Esophagus muscularis mucosa (tissue), 4 donors: ENCODE results near the gene STMN3. TPM values are rescaled to one million over a fixed set of nuclear protein-coding genes. Genes with fewer than 3 reads are reported as not detected.
"Not testable (repeated sequence)": the region's sequence is repeated elsewhere in the genome, so short reads cannot be mapped to it uniquely, and the experiment has no call there.

Source experiments
- DNase-seq: peaks from one replicate; pipeline ENCODE4 v3.0.0-alpha.2; 2017; ENCODE audit errors: extremely low spot score
- H3K27ac ChIP-seq, 4 donors: fragments of 200-600 bp; sonication (generic); replicated peaks in 1 of 4; 1 replicate in 3 of 4; 2 replicates in 1 of 4; pipeline ENCODE4 v1.5.1; 2016 to 2019; ENCODE audit warnings: mild to moderate bottlenecking in 1 of 4
- H3K27me3 ChIP-seq, 4 donors: fragments of 200-600 bp; sonication (generic); one replicate each; pipeline versions ENCODE4 v1.5.1 to v1.6.0; 2016 to 2019
- H3K36me3 ChIP-seq, 4 donors: fragments of 200-600 bp; sonication (generic); one replicate each; pipeline ENCODE4 v1.5.1; 2016 to 2019
- H3K4me1 ChIP-seq, 4 donors: fragments of 200-600 bp; sonication (generic); one replicate each; pipeline ENCODE4 v1.5.1; 2016 to 2019
- H3K4me3 ChIP-seq, 4 donors: fragments of 200-600 bp; sonication (generic); 1 replicate in 2 of 4; 2 replicates in 2 of 4; pipeline ENCODE4 v1.5.1; 2016 to 2019; ENCODE audit warnings: mild to moderate bottlenecking in 4 of 4, moderate library complexity in 1 of 4
- H3K9me3 ChIP-seq, 4 donors: fragments of 200-600 bp; sonication (generic); 1 replicate in 3 of 4; 2 replicates in 1 of 4; pipeline ENCODE4 v1.5.1; 2016 to 2019
- CTCF ChIP-seq, 3 experiments: fragments of 200-600 bp in 2 of 3; fragments of 450-650 bp in 1 of 3; sonication (generic) in 2 of 3; IDR thresholded peaks; one replicate each; pipeline ENCODE4 v1.5.1; 2017 to 2019; ENCODE audit warnings: antibody characterized with exemption in 3 of 3, mild to moderate bottlenecking in 2 of 3, moderate library complexity in 1 of 3
- EP300 ChIP-seq: sonication (generic); formaldehyde crosslinking; IDR thresholded peaks from one replicate; pipeline ENCODE4 v1.6.1; 2017; ENCODE audit warnings: antibody characterized with exemption
- POLR2A ChIP-seq: fragments of 450-650 bp; IDR thresholded peaks from one replicate; pipeline ENCODE4 v1.6.1; 2017; ENCODE audit warnings: antibody characterized with exemption, moderate library complexity, mild to moderate bottlenecking, low read depth
- POLR2AphosphoS5 ChIP-seq, 2 donors: sonication (generic); formaldehyde crosslinking; IDR thresholded peaks; one replicate each; pipeline ENCODE4 v1.6.1; 2017; ENCODE audit warnings: antibody characterized with exemption in 2 of 2
- WGBS: methylation state at CpG from one replicate; pipeline ENCODE4 v1.1.5; 2018; 5-methylcytosine and 5-hydroxymethylcytosine counted together
- intact Hi-C: fragments of 100-400 bp; cut with DNase I; formaldehyde crosslinking; loops from one replicate; pipeline ENCODE4 v1.15.1; 2023
- total RNA-seq, 4 donors: library from RNA; depleted of rRNA; stranded (reverse); fragments of >200 nt; gene quantifications; one replicate each; pipeline versions ENCODE4 v1.1.0 to v1.2.1, GENCODE V29; 2016

STMN3 gene
- total RNA-seq, 4 donors from 2014 or later, result 13.3 to 47.4 (median 28.9) TPM

- H3K36me3 ChIP-seq, H3K9me3 ChIP-seq, H3K4me3 ChIP-seq, intact Hi-C loops, H3K27me3 ChIP-seq, DNase-seq: not testable (repeated sequence)
- H3K27ac ChIP-seq, result peak overlapping the region in 2 of 4 donors; percentile 27 to 42
- TF ChIP-seq POLR2AphosphoS5 (IDR thresholded peaks at IDR 0.05), result peak in 1 of 2 donors; percentile 20
- H3K4me1 ChIP-seq, result peaks cover 20 to 30% (median 28%) of the 10 kb centered on the region in 4 donors
- WGBS, result 62% methylated on average over 10 of the region's 10 CpGs
These were observed 21.8 kb downstream of the STMN3 start for GRCh38 chr20:63631426-63631825.

- H3K36me3 ChIP-seq, DNase-seq, H3K27me3 ChIP-seq, intact Hi-C loops, H3K9me3 ChIP-seq, H3K4me3 ChIP-seq: not testable (repeated sequence)
- H3K4me1 ChIP-seq, result peaks cover 23 to 32% (median 29%) of the 10 kb centered on the region in 4 donors
- H3K27ac ChIP-seq, result peak overlapping the region in 2 of 4 donors; percentile 27 to 42
- WGBS, result 96% methylated on average over 6 of the region's 6 CpGs
These were observed 22.3 kb downstream of the STMN3 start for GRCh38 chr20:63630956-63631355.

GRCh38 chr20:63628246-63628975 lies 24.8 kb downstream of the STMN3 start:
- TF ChIP-seq CTCF (IDR thresholded peaks at IDR 0.05), result no peak
- peak; percentile 35 to 62 for TF ChIP-seq POLR2AphosphoS5 (IDR thresholded peaks at IDR 0.05)
- TF ChIP-seq POLR2A, result no peak
- no peak for TF ChIP-seq EP300
- Histone ChIP-seq H3K36me3 (no peaks in the 10 kb centered on the region), H3K27ac (peak overlapping the region; percentile 93 to 98 (median 98)), H3K4me1 (peaks cover 27 to 43% (median 39%) of the 10 kb centered on the region in 4 donors), H3K9me3 (no peaks in the 10 kb centered on the region), H3K27me3 (no peaks in the 10 kb centered on the region), H3K4me3 (peak overlapping the region; percentile 70 to 92 (median 78))
- intact Hi-C loops, result loop anchor here (5.0 kb wide), 1 partner anchor 56 kb away; the partner anchor contains the start of gene HELZ2
- 52% methylated on average over 22 of the region's 22 CpGs for WGBS
- no peak for DNase-seq

- H3K27ac ChIP-seq, result peak overlapping the region; percentile 93 to 98 (median 98)
- H3K4me1 ChIP-seq, result peaks cover 27 to 43% (median 39%) of the 10 kb centered on the region in 4 donors
- DNase-seq, result no peak
- H3K36me3 ChIP-seq, result no peaks in the 10 kb centered on the region
- TF ChIP-seq CTCF (IDR thresholded peaks at IDR 0.05) (no peak), POLR2AphosphoS5 (IDR thresholded peaks at IDR 0.05) (no peak), EP300 (no peak), POLR2A (no peak)
- intact Hi-C loops, result loop anchor here (5.0 kb wide), 1 partner anchor 55 kb away; the partner anchor contains the start of gene HELZ2
- 27% methylated on average over 22 of the region's 28 CpGs for WGBS
- H3K27me3 ChIP-seq, result no peaks in the 10 kb centered on the region
- H3K4me3 ChIP-seq, result peak overlapping the region; percentile 70 to 92 (median 78)
- H3K9me3 ChIP-seq, result no peaks in the 10 kb centered on the region
These were observed 25.4 kb downstream of the STMN3 start for GRCh38 chr20:63627751-63628245.

GRCh38 chr20:63627129-63627750 lies 26.0 kb downstream of the STMN3 start:
- peak; percentile 99 for DNase-seq
- intact Hi-C loops, result loop anchor here (5.0 kb wide), 1 partner anchor 55 kb away; the partner anchor contains the start of gene HELZ2
- WGBS, result 0% methylated on average over 12 of the region's 68 CpGs
- H3K36me3 ChIP-seq, result no peaks in the 10 kb centered on the region
- H3K4me1 ChIP-seq, result peaks cover 25 to 43% (median 39%) of the 10 kb centered on the region in 4 donors
- H3K27ac ChIP-seq, result peak overlapping the region; percentile 93 to 98 (median 98)
- no peak for TF ChIP-seq CTCF (IDR thresholded peaks at IDR 0.05)
- peak; percentile 76 for TF ChIP-seq POLR2A
- TF ChIP-seq EP300, result no peak
- peak; percentile 84 to 88 for TF ChIP-seq POLR2AphosphoS5 (IDR thresholded peaks at IDR 0.05)
- no peaks in the 10 kb centered on the region for H3K9me3 ChIP-seq
- H3K27me3 ChIP-seq, result no peaks in the 10 kb centered on the region
- H3K4me3 ChIP-seq, result peak overlapping the region; percentile 70 to 92 (median 78)
